ENCODE results near the gene CRYAB.
"Not testable (repeated sequence)": the region's sequence is repeated elsewhere in the genome, so short reads cannot be mapped to it uniquely, and the experiment has no call there.

Gene CRYAB

DNA sequence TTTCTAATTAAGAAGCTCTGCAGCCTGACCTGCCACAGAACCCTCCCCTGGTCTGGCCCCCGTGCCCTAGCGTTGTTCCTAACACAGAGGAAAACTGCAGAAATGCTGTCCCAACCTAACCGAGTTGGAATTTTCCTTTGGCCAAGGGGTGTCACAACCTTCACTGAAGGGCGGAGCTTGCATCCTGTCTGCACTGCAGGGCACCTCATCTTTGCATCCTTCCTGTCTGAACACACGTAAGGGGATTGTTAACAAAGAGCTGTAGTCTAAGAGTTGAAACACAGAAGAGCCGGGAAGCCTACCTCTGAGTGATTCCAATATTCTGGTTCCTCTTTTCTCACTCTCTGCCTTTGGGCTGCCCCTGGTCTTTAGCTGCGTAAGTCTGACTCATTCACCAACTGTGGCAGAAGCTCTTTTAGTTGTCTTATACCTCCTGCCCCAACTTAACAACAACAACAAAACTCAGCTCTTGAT is 27.2 kb upstream of the CRYAB start:
- Mint-ChIP-seq H3K4me3 (peak overlapping the region; percentile 88 to 93), H3K4me1 (peaks cover 52% of the 10 kb centered on the region), H3K27me3 (no peaks in the 10 kb centered on the region), H3K9me3 (no peaks in the 10 kb centered on the region), H3K27ac (peak overlapping the region; percentile 64 to 65)
- peak in 1 of 2 donors; percentile 59 for DNase-seq
- peak; percentile 83 for ATAC-seq

DNA sequence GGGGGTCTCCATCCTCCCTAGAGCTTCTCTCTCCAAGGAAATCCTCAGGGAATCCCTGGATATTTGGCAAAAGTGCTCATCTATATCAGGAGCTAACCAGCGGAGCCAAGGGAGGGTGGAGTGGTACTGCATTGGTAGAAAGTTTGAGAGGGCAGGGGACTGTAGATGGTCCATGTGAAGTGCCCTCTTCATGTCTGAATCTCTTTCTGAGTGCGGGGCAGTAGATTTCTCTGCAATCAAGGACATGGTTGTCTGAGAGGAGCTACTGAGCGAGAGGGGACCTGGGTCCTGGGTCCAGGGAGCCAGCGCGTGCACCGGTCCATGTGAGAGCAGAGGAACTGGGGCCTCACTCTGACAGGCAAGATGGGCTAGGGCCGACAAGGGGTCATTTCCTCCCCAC is 26.3 kb upstream of the CRYAB start:
- Mint-ChIP-seq H3K4me1 (peaks cover 50% of the 10 kb centered on the region), H3K9me3 (no peaks in the 10 kb centered on the region), H3K4me3 (peak overlapping the region; percentile 88 to 93), H3K27me3 (no peaks in the 10 kb centered on the region), H3K27ac (peak overlapping the region; percentile 60 to 87)
- ATAC-seq, result no peak
- no peak for DNase-seq

DNA sequence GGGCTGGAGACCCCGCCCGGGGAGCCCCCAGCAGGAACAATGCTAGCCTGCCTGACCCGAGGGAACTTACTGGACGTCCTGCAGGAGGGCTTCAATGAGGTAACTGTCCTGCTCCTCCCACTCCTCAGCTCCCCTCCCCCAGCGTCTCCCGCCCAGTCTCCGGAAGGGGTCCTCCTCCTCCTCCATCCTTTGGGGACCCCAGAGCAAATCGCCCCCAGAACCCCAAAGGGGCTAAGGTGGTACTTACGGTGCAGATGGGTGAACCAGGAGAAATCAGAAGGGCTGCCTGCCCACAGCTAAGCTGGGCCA is 25.8 kb upstream of the CRYAB start:
- H3K4me3 Mint-ChIP-seq, result peak overlapping the region; percentile 88 to 93
- ATAC-seq (no peak), DNase-seq (peak in 1 of 2 donors; percentile 18)
- no peaks in the 10 kb centered on the region for H3K27me3 Mint-ChIP-seq
- H3K4me1 Mint-ChIP-seq, result peaks cover 55% of the 10 kb centered on the region
- H3K27ac Mint-ChIP-seq, result peak overlapping the region; percentile 60 to 87
- H3K9me3 Mint-ChIP-seq, result no peaks in the 10 kb centered on the region

DNA sequence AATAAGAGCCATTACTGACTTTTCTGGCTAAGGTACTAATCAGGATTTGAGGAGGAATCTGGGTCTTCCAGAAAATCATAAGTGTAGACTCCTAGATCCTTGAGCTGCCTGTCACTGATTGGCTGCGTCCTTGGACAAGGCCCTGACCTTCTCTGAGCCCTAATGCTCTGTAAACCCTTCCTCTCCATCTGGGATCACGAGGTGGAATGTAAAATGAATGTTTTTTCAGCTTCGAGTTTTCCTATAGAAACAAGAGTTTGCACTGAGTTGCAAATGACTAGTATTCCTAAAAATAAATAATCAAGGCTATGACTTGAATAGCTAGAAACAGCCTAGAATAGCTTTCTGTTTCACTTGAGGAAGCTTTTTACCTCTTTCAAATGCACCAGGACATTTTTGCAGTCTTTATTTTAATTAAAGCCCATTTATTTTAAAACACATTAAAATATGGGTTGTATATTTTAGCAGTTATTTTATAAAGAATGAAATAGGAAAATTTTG is 24.5 kb upstream of the CRYAB start:
- H3K4me1 Mint-ChIP-seq, result peaks cover 63% of the 10 kb centered on the region
- H3K9me3 Mint-ChIP-seq, result no peaks in the 10 kb centered on the region
- ATAC-seq (no peak), DNase-seq (no peak)
- peak overlapping the region; percentile 73 to 88 for H3K4me3 Mint-ChIP-seq
- H3K27me3 Mint-ChIP-seq, result no peaks in the 10 kb centered on the region
- peak overlapping the region in 1 of 2 donors; percentile 86 for H3K27ac Mint-ChIP-seq

DNA sequence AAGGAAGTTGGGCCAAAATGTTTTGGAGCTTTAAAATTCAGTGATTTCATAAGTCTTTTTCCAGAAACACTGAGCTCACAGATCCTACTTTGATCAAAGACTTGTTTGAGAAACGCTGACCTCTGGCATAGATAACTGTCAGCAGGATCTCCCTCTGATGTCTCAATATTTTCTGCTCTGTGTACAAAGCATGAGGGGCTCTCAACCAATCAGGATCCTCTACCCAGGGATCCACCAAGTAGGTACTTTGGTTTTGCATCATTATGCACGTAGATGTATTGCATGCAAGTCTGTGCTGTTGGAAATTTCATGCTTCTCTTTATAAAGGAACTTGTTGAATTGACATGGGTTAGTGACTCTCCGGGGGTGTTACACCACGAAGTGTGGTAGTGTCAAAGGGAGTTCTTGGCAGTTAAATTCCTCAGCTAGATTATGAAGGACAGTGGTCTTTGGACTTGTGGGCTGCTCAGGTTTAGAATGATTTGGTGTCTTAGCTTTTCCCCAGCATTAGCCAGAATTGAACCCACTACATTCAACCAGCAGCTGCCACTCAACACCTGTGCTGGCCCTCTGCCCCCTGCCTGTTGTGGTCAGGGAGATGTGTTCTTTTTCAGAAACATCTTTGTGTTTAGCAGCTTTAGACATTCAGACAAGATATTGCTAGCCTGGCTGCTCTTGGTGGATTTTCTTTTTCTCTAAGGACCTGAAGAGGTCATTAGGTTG is 23.9 kb upstream of the CRYAB start:
- Mint-ChIP-seq H3K4me3 (peak overlapping the region; percentile 70 to 73), H3K4me1 (peaks cover 63% of the 10 kb centered on the region), H3K27me3 (no peaks in the 10 kb centered on the region), H3K27ac (peak overlapping the region; percentile 62 to 67), H3K9me3 (no peaks in the 10 kb centered on the region)
- DNase-seq, result no peak
- ATAC-seq, result peak; percentile 34

DNA sequence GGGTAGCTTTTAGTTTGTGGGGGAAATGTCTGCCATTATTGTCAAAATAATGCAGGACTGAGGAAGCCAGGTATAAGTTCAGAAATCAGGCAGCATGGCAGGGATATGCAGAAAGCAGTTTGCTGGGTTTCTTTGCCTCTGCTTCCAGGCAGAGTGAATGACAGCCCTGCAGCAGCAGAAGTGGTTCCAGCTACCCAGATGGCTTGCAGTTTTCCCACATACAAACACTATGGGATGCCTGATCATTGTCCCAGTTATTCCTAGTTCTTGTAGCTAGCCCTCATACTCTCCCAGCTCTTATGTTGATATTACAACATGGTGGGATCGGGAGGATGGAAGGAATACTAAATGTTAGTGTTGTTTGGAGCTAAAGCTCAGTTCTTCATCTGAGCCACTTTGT is 22.7 kb upstream of the CRYAB start:
- no peak overlapping the region for H3K4me3 Mint-ChIP-seq
- no peak for ATAC-seq
- H3K4me1 Mint-ChIP-seq, result peaks cover 59% of the 10 kb centered on the region
- no peaks in the 10 kb centered on the region for H3K9me3 Mint-ChIP-seq
- H3K27me3 Mint-ChIP-seq, result no peaks in the 10 kb centered on the region
- DNase-seq, result no peak
- no peak overlapping the region for H3K27ac Mint-ChIP-seq

DNA sequence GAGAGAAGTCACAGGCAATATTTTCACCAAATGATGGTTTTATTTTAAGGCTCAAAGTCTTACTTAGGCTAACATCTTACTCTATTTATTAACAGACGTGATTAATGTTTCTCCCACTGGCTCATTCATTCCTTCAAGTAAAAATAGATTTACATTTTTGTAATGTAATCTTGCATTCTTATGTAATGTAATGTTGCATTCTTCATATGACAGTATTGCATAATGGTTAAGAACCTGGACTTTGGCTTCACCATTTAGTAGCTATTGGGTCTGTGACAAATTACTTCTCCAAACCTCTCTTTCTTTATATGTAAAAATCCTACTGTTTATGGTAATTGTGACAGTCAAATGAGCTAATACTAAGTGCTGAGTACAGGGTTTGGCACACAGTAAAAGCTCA is 22.3 kb upstream of the CRYAB start:
- no peak for DNase-seq
- Mint-ChIP-seq H3K4me3 (no peak overlapping the region), H3K27me3 (no peaks in the 10 kb centered on the region), H3K9me3 (no peaks in the 10 kb centered on the region), H3K4me1 (peaks cover 55% of the 10 kb centered on the region), H3K27ac (no peak overlapping the region)
- ATAC-seq, result no peak

DNA sequence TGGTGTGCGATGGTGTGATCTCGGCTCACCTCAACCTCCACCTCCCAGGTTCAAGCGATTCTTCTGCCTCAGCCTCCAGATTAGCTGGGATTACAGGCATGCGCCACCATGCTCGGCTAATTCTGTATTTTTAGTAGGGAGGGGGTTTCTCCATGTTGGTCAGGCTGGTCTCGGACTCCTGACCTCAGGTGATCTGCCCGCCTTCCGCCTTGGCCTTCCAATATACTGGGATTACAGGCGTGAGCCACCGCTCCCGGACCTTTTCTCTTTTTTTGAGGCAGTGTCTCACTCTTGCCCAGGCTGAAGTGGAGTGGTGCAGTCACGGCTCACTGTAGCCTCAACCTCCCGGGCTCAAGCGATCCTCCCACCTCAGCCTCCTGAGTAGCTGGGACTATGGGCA is 21.6 kb upstream of the CRYAB start:
- H3K27ac Mint-ChIP-seq, DNase-seq, H3K9me3 Mint-ChIP-seq, ATAC-seq, H3K4me3 Mint-ChIP-seq, H3K27me3 Mint-ChIP-seq: not testable (repeated sequence)
- H3K4me1 Mint-ChIP-seq, result peaks cover 48% of the 10 kb centered on the region

DNA sequence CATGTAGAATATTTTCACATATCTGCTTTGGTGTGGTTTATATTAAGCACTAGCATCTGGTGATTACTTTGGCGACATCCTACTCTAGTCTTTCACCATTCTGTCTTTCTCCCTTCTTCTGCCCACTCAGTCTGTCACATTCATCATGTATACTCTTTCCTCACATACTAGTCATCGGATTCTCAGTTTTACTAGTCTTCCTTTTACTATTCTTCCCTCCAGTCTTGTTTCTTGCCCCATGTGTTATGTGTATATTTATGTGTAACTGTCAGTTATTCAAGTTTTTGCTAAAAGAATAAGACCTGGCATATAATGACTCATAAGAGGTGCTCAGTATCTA is 21.0 kb upstream of the CRYAB start:
- DNase-seq (no peak), ATAC-seq (peak; percentile 57)
- Mint-ChIP-seq H3K4me1 (peaks cover 43% of the 10 kb centered on the region), H3K27me3 (no peaks in the 10 kb centered on the region), H3K27ac (no peak overlapping the region), H3K9me3 (no peaks in the 10 kb centered on the region), H3K4me3 (peak overlapping the region in 1 of 2 donors; percentile 52)

DNA sequence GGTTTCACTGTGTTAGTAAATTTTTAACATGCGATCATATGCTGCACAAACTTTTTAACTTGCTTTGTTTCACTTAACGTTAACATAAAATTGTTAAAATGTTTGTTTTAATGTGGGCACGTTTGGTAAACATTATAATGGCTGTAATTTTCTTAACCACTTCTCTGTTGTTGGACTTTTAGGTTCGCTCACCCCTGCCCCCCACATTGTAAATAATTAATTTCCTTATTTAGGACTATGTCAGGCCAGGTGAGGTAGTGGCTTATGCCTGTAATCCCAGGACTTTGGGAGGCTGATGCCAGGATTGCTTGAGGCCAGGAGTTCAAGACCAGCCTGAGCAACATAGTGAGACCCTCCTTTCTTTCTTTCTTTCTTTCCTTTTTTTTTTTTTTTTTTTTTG is 18.9 kb upstream of the CRYAB start:
- ATAC-seq (no peak), DNase-seq (no peak)
- no peak overlapping the region for H3K27ac Mint-ChIP-seq
- no peaks in the 10 kb centered on the region for H3K27me3 Mint-ChIP-seq
- H3K9me3 Mint-ChIP-seq, result no peaks in the 10 kb centered on the region
- no peak overlapping the region for H3K4me3 Mint-ChIP-seq
- peaks cover 41% of the 10 kb centered on the region for H3K4me1 Mint-ChIP-seq

DNA sequence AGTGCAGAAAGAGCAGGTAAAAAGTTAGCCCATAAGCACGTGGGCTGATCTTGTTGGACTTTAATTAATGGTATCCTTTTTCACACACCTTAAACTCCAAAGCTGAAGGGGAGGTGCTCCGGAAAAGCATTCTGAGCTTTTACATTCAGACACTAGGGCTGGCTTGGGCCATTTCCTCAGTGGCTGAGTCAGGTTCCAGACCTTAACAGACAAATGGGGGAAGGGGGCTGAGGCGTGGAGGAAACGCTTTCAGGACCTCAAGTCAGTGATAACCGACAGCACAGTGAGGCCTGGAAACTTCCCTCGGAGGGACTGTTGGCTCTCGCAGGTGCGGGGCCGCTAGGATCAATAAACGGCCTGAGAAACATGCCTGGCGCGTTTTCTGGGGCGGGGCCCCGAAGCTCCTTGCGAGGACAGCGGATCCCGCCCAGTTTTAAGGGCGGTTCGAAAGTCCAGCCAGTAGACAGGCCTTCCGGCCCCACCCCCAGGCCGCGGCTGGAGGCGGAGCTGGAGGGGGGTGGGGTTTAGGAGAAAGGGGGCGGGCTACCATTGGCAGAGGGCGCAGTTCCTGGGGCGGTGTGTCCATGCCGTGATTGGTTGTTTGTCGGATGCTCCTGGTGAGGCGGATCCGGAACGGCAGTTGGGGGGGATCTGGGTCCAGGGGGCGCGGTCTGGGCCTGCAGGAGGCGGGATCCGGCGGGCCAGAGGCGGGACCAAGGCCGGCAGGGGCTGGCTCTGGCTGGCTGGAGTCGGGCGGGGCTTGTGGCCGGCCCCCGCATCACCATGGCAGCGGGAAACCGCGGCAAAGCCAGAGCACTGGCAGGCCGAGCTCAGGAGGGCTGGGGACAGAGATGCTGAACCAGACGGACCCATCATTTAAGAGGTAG is 15.2 kb upstream of the CRYAB start:
- H3K4me3 Mint-ChIP-seq, result peak overlapping the region; percentile 85
- H3K9me3 Mint-ChIP-seq, result no peaks in the 10 kb centered on the region

DNA sequence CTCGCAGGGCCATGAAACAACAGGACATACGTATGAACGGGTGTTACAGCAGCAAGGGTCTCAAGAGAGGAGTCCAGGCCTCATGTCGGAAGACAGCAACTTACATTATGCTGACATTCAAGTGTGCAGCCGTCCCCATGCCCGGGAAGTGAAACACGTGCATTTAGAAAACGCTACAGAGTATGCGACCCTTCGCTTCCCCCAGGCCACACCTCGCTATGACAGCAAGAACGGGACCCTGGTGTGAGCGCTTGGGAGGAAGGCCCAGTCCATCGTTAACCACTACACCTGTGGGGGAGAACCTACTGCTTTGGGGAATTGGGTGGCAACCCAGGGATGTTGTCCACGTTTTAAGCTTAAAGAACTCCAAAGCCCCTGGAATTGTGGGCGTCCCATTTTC is 14.4 kb upstream of the CRYAB start:
- H3K27ac Mint-ChIP-seq, result no peak overlapping the region
- H3K4me1 Mint-ChIP-seq, result peaks cover 37% of the 10 kb centered on the region
- H3K9me3 Mint-ChIP-seq, result no peaks in the 10 kb centered on the region

More for the DNA sequence above, 15.2 kb upstream of the CRYAB start:
- Mint-ChIP-seq H3K4me1 (peaks cover 38% of the 10 kb centered on the region), H3K27me3 (peaks cover 16% of the 10 kb centered on the region), H3K27ac (peak overlapping the region; percentile 66 to 93)
- ATAC-seq (peak; percentile 93), DNase-seq (peak; percentile 96 to 97)

DNA sequence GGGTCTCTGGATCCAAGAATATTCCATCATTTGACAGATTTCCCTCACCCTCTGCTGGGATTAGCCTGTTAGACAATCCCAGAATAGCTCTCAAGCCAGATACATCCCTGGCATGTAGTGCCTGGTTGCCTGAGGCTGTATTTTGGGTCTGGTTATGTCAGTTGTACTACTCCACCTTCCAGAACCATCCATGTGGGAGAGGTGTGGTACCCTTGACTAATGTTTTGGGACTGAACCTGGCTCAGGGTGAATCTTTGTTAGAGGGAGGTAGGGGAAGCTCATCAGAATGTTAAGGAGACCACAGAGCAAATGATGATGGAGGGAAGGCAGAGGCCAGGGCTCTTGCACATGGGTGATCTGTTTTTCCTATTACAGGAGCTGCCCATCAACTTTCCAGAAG is 12.4 kb upstream of the CRYAB start:
- Mint-ChIP-seq H3K4me3 (peak overlapping the region in 1 of 2 donors; percentile 14), H3K27me3 (peaks cover 22% of the 10 kb centered on the region), H3K9me3 (no peaks in the 10 kb centered on the region), H3K27ac (no peak overlapping the region), H3K4me1 (peaks cover 37% of the 10 kb centered on the region)
- DNase-seq (no peak), ATAC-seq (no peak)

More for the DNA sequence above, 14.4 kb upstream of the CRYAB start:
- no peak for ATAC-seq
- no peak for DNase-seq
- peaks cover 17% of the 10 kb centered on the region for H3K27me3 Mint-ChIP-seq
- H3K4me3 Mint-ChIP-seq, result peak overlapping the region; percentile 85

DNA sequence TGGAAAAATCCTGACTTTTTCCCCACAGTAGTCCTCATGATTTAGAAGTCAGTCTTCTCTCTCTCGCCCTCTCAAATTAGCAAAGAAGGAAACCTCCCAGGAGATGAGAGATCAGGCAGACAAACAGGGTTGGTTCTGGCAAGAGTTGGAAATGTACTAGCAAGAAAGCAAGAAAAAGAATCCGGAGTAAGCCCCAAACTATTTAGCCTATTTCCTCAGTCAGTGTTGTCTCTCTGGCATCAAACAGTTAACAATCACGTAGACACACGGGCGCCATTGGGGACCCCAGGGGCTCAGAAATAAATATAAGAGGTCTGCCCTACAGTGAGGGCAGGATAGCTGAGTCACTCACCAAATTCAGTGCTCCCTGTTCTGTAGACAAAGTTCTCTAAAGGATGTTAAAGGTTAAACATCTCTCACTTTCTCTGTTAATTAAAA is 11.8 kb upstream of the CRYAB start:
- no peak for DNase-seq
- H3K4me1 Mint-ChIP-seq, result peaks cover 37% of the 10 kb centered on the region

DNA sequence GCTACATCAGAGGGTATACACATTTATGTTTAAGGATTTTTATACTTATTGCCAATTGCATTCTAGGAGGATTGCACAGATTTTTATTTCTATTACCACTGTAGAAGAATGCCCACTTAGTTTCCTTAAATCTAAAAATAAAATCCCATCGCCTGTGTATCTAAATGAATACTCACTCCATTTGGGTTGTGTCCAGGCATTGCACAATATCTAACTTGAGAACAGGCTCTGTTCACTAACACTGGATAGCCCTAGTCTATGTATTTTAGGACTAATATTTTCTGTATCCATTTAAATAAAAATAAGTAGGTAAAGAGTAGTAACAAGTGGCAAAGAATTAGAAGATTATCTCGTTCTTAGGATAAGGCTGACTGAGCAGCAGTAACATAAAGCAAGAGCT is 11.2 kb upstream of the CRYAB start:
- Mint-ChIP-seq H3K9me3 (no peaks in the 10 kb centered on the region), H3K27me3 (peaks cover 22% of the 10 kb centered on the region), H3K27ac (no peak overlapping the region), H3K4me3 (no peak overlapping the region), H3K4me1 (peaks cover 37% of the 10 kb centered on the region)
- no peak for ATAC-seq
- DNase-seq, result no peak

More for the DNA sequence above, 11.8 kb upstream of the CRYAB start:
- no peaks in the 10 kb centered on the region for H3K9me3 Mint-ChIP-seq
- H3K27ac Mint-ChIP-seq, result no peak overlapping the region
- H3K4me3 Mint-ChIP-seq, result no peak overlapping the region
- ATAC-seq, result no peak
- H3K27me3 Mint-ChIP-seq, result peaks cover 22% of the 10 kb centered on the region

Data from stimulated activated naive CD8-positive, alpha-beta T cell treated with anti-CD3 and anti-CD28 coated beads, Interleukin-15, amount 100 ng/mL, for 72 hours (primary cell).